A673 (cell line): ENCODE data around the gene NPIPB2. TPM values are rescaled to one million over a fixed set of nuclear protein-coding genes. Genes with fewer than 3 reads are reported as not detected.

Source experiments
- BruUV-seq: library from RNA; stranded (reverse); fragments of 400-500 nt; replicated peaks from 2 replicates; lab custom pipeline; 2021; lab: Mats Ljungman, UMichigan
- CTCF ChIA-PET: fragments of 300-600 bp; sonication (Branson Sonifier 250); formaldehyde crosslinking; loops from one replicate; lab custom pipeline; 2022; ENCODE audit warnings: antibody characterized with exemption; lab: Charles Lee
- POLR2A ChIA-PET: fragments of 300-600 bp; sonication (Branson Sonifier 250); formaldehyde crosslinking; loops from one replicate; lab custom pipeline; 2022; ENCODE audit warnings: antibody characterized with exemption; ENCODE audit not compliant: low non-redundant PET; lab: Charles Lee
- DNase-seq: peaks from one replicate; pipeline ENCODE4 v3.0.0-alpha.2; 2015; ENCODE audit warnings: low spot score
- H3K27ac ChIP-seq: fragments of 200-600 bp; sonication (generic); 2 replicates; pipeline ENCODE4 v1.5.1; 2016; ENCODE audit warnings: mixed run types, low read depth, mild to moderate bottlenecking, mixed read lengths, antibody characterized with exemption, low read length; ENCODE audit not compliant: poor library complexity, severe bottlenecking
- H3K27me3 ChIP-seq: fragments of 200-600 bp; sonication (generic); replicated peaks from 2 replicates; pipeline ENCODE4 v1.6.1; 2017; ENCODE audit warnings: mixed run types, low read depth, mild to moderate bottlenecking, mixed read lengths, antibody characterized with exemption, low read length; ENCODE audit not compliant: insufficient read depth, poor library complexity
- H3K36me3 ChIP-seq: fragments of 200-600 bp; sonication (generic); 2 replicates; pipeline ENCODE4 v1.6.1; 2016; ENCODE audit warnings: mixed run types, mild to moderate bottlenecking, mixed read lengths, antibody characterized with exemption, low read length; ENCODE audit not compliant: insufficient read depth, poor library complexity, severe bottlenecking
- H3K4me1 ChIP-seq: fragments of 200-600 bp; sonication (generic); 2 replicates; pipeline ENCODE4 v1.6.1; 2017; ENCODE audit warnings: mixed run types, mild to moderate bottlenecking, mixed read lengths, antibody characterized with exemption, low read length; ENCODE audit not compliant: insufficient read depth, poor library complexity, severe bottlenecking
- H3K4me3 ChIP-seq: fragments of 200-600 bp; sonication (generic); 2 replicates; pipeline ENCODE4 v1.5.1; 2016; ENCODE audit warnings: low read depth, mixed run types, mild to moderate bottlenecking, mixed read lengths, low read length; ENCODE audit not compliant: poor library complexity, severe bottlenecking
- H3K9me3 ChIP-seq: fragments of 200-600 bp; sonication (generic); 2 replicates; pipeline ENCODE4 v1.6.1; 2016; ENCODE audit warnings: mixed run types, low read depth, mild to moderate bottlenecking, mixed read lengths, antibody characterized with exemption, low read length; ENCODE audit not compliant: poor library complexity, severe bottlenecking
- EZH2 ChIP-seq: fragments of 200-600 bp; sonication (generic); IDR thresholded peaks from 2 replicates; pipeline ENCODE4 v1.6.1; 2017; ENCODE audit warnings: borderline replicate concordance, low read depth, mild to moderate bottlenecking, mixed read lengths, antibody characterized with exemption, low read length; ENCODE audit not compliant: poor library complexity, severe bottlenecking
- intact Hi-C: fragments of 100-400 bp; cut with micrococcal nuclease; formaldehyde crosslinking; loops from one replicate; pipeline ENCODE4 v1.10.0; 2022; ENCODE audit not compliant: unreplicated experiment
- total RNA-seq: library from RNA; stranded (reverse); gene quantifications from 2 replicates; pipeline ENCODE4 v1.2.3, GENCODE V29; 2021
- TF ChIP-seq, protein P1 (sequence below): fragments of 300-800, 200-600 bp; sonication (generic); conservative IDR thresholded peaks from 2 replicates; pipeline ENCODE4 v1.5.1; 2017; ENCODE audit warnings: low read depth, mild to moderate bottlenecking, antibody characterized with exemption, low read length, moderate library complexity, mixed read lengths

Gene NPIPB2
- total RNA-seq, 1 experiment from 2014 or later: 9.6 TPM

DNA sequence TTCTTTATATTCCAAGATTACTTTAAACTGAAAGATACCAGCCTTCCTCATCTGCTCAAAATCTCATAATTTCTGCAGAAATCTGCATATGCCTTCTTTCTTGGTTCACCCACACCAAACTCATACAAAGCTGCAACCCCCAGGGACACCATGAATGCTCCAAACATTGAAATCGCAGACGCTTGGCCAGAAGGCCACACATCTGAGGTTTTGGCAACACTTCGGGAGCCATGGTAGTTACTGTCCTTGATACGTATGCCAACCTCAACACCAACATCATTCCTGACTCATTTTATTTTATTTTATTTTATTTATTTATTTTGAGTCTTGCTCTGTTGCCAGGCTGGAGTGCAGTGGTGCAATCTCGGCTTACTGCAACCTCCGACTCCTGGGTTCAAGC, 37.9 kb downstream of the NPIPB2 start:
- POLR2A ChIA-PET: no interaction called here
- BruUV-seq: no TSS peak
- H3K9me3 ChIP-seq: no peaks in the 10 kb centered on the region
- H3K4me3 ChIP-seq: no peak overlapping the region
- no peaks in the 10 kb centered on the region for H3K27me3 ChIP-seq
- DNase-seq: no peak
- H3K27ac ChIP-seq: no peak overlapping the region
- H3K36me3 ChIP-seq: peaks cover 5% of the 10 kb centered on the region
- intact Hi-C loops: no loop called here
- H3K4me1 ChIP-seq: peaks cover 6% of the 10 kb centered on the region
- TF ChIP-seq, protein P1, sequence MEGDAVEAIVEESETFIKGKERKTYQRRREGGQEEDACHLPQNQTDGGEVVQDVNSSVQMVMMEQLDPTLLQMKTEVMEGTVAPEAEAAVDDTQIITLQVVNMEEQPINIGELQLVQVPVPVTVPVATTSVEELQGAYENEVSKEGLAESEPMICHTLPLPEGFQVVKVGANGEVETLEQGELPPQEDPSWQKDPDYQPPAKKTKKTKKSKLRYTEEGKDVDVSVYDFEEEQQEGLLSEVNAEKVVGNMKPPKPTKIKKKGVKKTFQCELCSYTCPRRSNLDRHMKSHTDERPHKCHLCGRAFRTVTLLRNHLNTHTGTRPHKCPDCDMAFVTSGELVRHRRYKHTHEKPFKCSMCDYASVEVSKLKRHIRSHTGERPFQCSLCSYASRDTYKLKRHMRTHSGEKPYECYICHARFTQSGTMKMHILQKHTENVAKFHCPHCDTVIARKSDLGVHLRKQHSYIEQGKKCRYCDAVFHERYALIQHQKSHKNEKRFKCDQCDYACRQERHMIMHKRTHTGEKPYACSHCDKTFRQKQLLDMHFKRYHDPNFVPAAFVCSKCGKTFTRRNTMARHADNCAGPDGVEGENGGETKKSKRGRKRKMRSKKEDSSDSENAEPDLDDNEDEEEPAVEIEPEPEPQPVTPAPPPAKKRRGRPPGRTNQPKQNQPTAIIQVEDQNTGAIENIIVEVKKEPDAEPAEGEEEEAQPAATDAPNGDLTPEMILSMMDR: no peak
- TF ChIP-seq EZH2: no peak
- CTCF ChIA-PET: no interaction called here

DNA sequence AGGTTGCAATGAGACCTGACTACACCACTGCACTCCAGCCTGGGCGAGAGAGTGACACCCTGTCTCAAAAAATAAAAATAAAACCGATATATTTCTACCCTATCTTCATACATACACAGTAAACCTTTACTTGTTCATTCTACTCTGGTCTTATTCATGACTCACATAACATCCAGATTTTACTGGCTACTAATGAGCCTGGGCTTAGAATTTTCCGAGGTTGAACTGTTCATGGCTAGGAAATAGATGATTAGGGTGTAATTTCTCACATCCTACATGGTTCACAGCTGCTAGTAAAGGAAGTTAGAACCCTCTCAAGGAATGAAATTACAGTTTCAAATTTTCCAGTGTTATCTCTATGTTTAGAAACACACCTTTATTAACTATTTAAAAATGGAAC, 40.8 kb downstream of the NPIPB2 start:
- Histone ChIP-seq H3K4me3 (no peak overlapping the region), H3K4me1 (peaks cover 18% of the 10 kb centered on the region), H3K27me3 (no peaks in the 10 kb centered on the region), H3K36me3 (peaks cover 9% of the 10 kb centered on the region), H3K27ac (peak overlapping the region; percentile 28), H3K9me3 (no peaks in the 10 kb centered on the region)
- DNase-seq: peak; percentile 46
- ChIA-PET CTCF (no interaction called here), POLR2A (no interaction called here)
- TF ChIP-seq, protein P1: no peak
- TF ChIP-seq EZH2: no peak
- intact Hi-C loops: no loop called here
- no TSS peak for BruUV-seq

DNA sequence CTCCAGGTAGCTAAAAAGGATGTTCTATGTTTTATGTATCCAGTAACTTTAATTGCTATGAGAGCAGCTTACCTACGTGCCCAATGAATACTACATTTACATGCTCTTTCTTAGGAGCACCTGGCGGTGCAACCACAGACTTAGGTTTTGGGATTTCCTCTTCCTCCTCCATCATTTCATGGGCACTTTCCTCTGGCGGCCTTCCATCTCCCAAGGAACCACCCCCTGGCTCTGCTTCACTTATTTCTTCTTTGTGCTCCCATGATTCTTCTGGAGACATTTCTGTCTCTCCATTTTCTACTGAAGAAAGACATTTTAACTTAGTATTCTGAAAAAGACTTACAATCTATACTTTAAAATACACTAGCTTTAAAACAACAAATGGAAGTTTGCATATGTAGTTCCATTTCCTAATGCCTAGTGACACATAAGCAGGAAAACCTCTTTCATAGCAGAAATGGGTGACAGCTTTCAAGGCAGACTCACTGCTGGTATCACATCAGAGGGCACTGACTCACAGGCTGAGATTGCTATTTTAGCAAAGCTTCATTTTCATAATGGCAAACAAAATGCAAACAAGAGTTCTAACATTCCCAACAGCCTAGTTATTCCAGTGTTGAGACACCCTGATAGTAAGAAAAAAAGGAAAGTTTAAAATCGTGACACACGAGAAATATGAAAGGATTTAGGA, 45.2 kb downstream of the NPIPB2 start:
- H3K36me3 ChIP-seq: peaks cover 39% of the 10 kb centered on the region
- intact Hi-C loops: no loop called here
- H3K9me3 ChIP-seq: no peaks in the 10 kb centered on the region
- DNase-seq: peak; percentile 35
- no peak for TF ChIP-seq EZH2
- TF ChIP-seq, protein P1: no peak
- peak overlapping the region; percentile 47 for H3K27ac ChIP-seq
- CTCF ChIA-PET: no interaction called here
- POLR2A ChIA-PET: no interaction called here
- H3K4me3 ChIP-seq: no peak overlapping the region
- H3K27me3 ChIP-seq: no peaks in the 10 kb centered on the region
- BruUV-seq: no TSS peak
- H3K4me1 ChIP-seq: peaks cover 21% of the 10 kb centered on the region
